IMR-90 (cell line): Measurements from ENCODE around the gene FN1.
A peak's percentile ranks its signal among the peaks of the same experiment; 100 is the strongest.

Experiments used
- CEBPB ChIP-seq: IDR thresholded peaks from 2 replicates; pipeline ENCODE4 v1.6.1; 2012; ENCODE audit warnings: low read depth, low read length, improper control_type of control experiment
- CHD1 ChIP-seq: IDR thresholded peaks from 2 replicates; pipeline ENCODE4 v1.6.1; 2012; ENCODE audit warnings: low read depth, low read length, improper control_type of control experiment
- CTCF ChIP-seq: conservative IDR thresholded peaks from 2 replicates; pipeline ENCODE4 v1.5.1; 2012; ENCODE audit warnings: mild to moderate bottlenecking, low read depth, low read length, improper control_type of control experiment
- FOS ChIP-seq: fragments of 150-350 bp; IDR thresholded peaks from 2 replicates; pipeline ENCODE4 v1.6.1; 2016; ENCODE audit warnings: low read depth, low read length
- MAFK ChIP-seq: IDR thresholded peaks from 2 replicates; pipeline ENCODE4 v1.6.1; 2012; ENCODE audit warnings: low read depth, low read length, improper control_type of control experiment
- MXI1 ChIP-seq: IDR thresholded peaks from 2 replicates; pipeline ENCODE4 v1.6.1; 2012; ENCODE audit warnings: low read depth, mild to moderate bottlenecking, low read length, moderate library complexity, borderline replicate concordance
- NFE2L2 ChIP-seq: fragments of 150-350 bp; IDR thresholded peaks from 2 replicates; pipeline ENCODE4 v1.6.1; 2016; ENCODE audit warnings: low read depth, mild to moderate bottlenecking, low read length
- POLR2A ChIP-seq: IDR thresholded peaks from 2 replicates; pipeline ENCODE4 v1.6.1; 2012; ENCODE audit warnings: mild to moderate bottlenecking, low read depth, low read length
- RAD21 ChIP-seq: IDR thresholded peaks from 2 replicates; pipeline ENCODE4 v1.6.1; 2012; ENCODE audit warnings: low read length, improper control_type of control experiment
- RCOR1 ChIP-seq: IDR thresholded peaks from 2 replicates; pipeline ENCODE4 v1.6.1; 2012; ENCODE audit warnings: mild to moderate bottlenecking, low read length, improper control_type of control experiment; ENCODE audit not compliant: insufficient replicate concordance
- RFX5 ChIP-seq: IDR thresholded peaks from 2 replicates; pipeline ENCODE4 v1.8.0; 2012; ENCODE audit warnings: low read depth, mild to moderate bottlenecking, low read length, moderate library complexity
- SMC3 ChIP-seq: fragments of 150-350 bp; IDR thresholded peaks from 2 replicates; pipeline ENCODE4 v1.6.1; 2016; ENCODE audit warnings: low read depth, mild to moderate bottlenecking, antibody characterized with exemption, low read length, moderate library complexity
- USF2 ChIP-seq: fragments of 150-350 bp; IDR thresholded peaks from 2 replicates; pipeline ENCODE4 v1.6.1; 2017; ENCODE audit warnings: mild to moderate bottlenecking, antibody characterized with exemption, low read length, low read depth

- TF ChIP-seq CTCF, result no peak
- peak; percentile 70 for TF ChIP-seq CEBPB
- no peak for TF ChIP-seq POLR2A
- no peak for TF ChIP-seq MAFK
- TF ChIP-seq USF2, result no peak
- no peak for TF ChIP-seq NFE2L2
- no peak for TF ChIP-seq RAD21
- no peak for TF ChIP-seq RCOR1
- no peak for TF ChIP-seq FOS
- no peak for TF ChIP-seq RFX5
- TF ChIP-seq MXI1, result no peak
- TF ChIP-seq CHD1, result no peak
- no peak for TF ChIP-seq SMC3
These were observed 59.6 kb downstream of the FN1 start for GRCh38 chr2:215376103-215376780.
